Measurements from ENCODE around the gene TXNDC17. TPM values are rescaled to one million over a fixed set of nuclear protein-coding genes. Genes with fewer than 3 reads are reported as not detected.
"Not testable (repeated sequence)": the region's sequence is repeated elsewhere in the genome, so short reads cannot be mapped to it uniquely, and the experiment has no call there.

The TXNDC17 gene
- total RNA-seq, 1 experiment from 2014 or later, result 137 TPM

GRCh38 chr17:6657633-6658287 is 16.9 kb downstream of the TXNDC17 start:
- ChIA-PET POLR2A (no interaction called here), CTCF (no interaction called here)
- in situ Hi-C loops (cut with HindIII; ENCODE audit: low pct_unique_long_range_greater_than_20kb, low sequenced_read_pairs), result no loop called here
- TF ChIP-seq SIN3A (IDR thresholded peaks at IDR 0.05; ENCODE audit: borderline replicate concordance, insufficient read depth, low read depth, low read length) (no peak), POLR2AphosphoS5 (IDR thresholded peaks at IDR 0.05; ENCODE audit: low read depth, low read length) (no peak), REST (IDR thresholded peaks at IDR 0.05; ENCODE audit: insufficient read depth in 1 of 2, low read depth in 2 of 2, low read length in 1 of 2) (no peak)
- Histone ChIP-seq H3K4me1 (ENCODE audit: control insufficient read depth, insufficient read depth, low read length) (peaks cover 13% of the 10 kb centered on the region; the same call in 1 of the 2 replicates), H3K27me3 (ENCODE audit: control insufficient read depth, insufficient read depth, low read length) (peaks cover 3% of the 10 kb centered on the region; the same call in 1 of the 2 replicates), H3K27ac (ENCODE audit: low read length) (no peak overlapping the region), H3K9me3 (ENCODE audit: control insufficient read depth, insufficient read depth, low read depth, low read length) (no peaks in the 10 kb centered on the region), H3K36me3 (ENCODE audit: control insufficient read depth, insufficient read depth, low read length) (no peaks in the 10 kb centered on the region), H3K4me3 (ENCODE audit: low read depth in 2 of 2, low read length in 2 of 2) (no peak overlapping the region)
- no peak for ATAC-seq
- BruUV-seq (replicated peaks), result no TSS peak
- no peak for DNase-seq (ENCODE audit: low read depth, low spot score)
- intact Hi-C loops (cut with micrococcal nuclease; ENCODE audit: unreplicated experiment), result no loop called here

- H3K27me3 ChIP-seq (ENCODE audit: control insufficient read depth, insufficient read depth, low read length); H3K9me3 ChIP-seq (ENCODE audit: control insufficient read depth, insufficient read depth, low read depth, low read length); intact Hi-C loops (cut with micrococcal nuclease; ENCODE audit: unreplicated experiment); BruUV-seq (replicated peaks); H3K36me3 ChIP-seq (ENCODE audit: control insufficient read depth, insufficient read depth, low read length); H3K27ac ChIP-seq (ENCODE audit: low read length); H3K4me3 ChIP-seq (ENCODE audit: low read depth in 2 of 2, low read length in 2 of 2); in situ Hi-C loops (cut with HindIII; ENCODE audit: low pct_unique_long_range_greater_than_20kb, low sequenced_read_pairs); DNase-seq (ENCODE audit: low read depth, low spot score); POLR2A ChIA-PET; ATAC-seq; CTCF ChIA-PET; H3K4me1 ChIP-seq (ENCODE audit: control insufficient read depth, insufficient read depth, low read length): not testable (repeated sequence)
Observed at GRCh38 chr17:6658411-6658810, 17.6 kb downstream of the TXNDC17 start.

GRCh38 chr17:6660101-6660500 is 19.2 kb downstream of the TXNDC17 start:
- CTCF ChIA-PET, result no interaction called here
- BruUV-seq (replicated peaks), result no TSS peak

More at GRCh38 chr17:6660101-6660500, 19.2 kb downstream of the TXNDC17 start:
- Histone ChIP-seq H3K27me3 (ENCODE audit: control insufficient read depth, insufficient read depth, low read length) (peaks cover 3% of the 10 kb centered on the region; the same call in 1 of the 2 replicates), H3K36me3 (ENCODE audit: control insufficient read depth, insufficient read depth, low read length) (no peaks in the 10 kb centered on the region), H3K4me3 (ENCODE audit: low read depth in 2 of 2, low read length in 2 of 2) (no peak overlapping the region), H3K4me1 (ENCODE audit: control insufficient read depth, insufficient read depth, low read length) (no peaks in the 10 kb centered on the region), H3K27ac (ENCODE audit: low read length) (no peak overlapping the region), H3K9me3 (ENCODE audit: control insufficient read depth, insufficient read depth, low read depth, low read length) (no peaks in the 10 kb centered on the region)
- ATAC-seq (no peak), DNase-seq (ENCODE audit: low read depth, low spot score) (no peak)
- intact Hi-C loops (cut with micrococcal nuclease; ENCODE audit: unreplicated experiment), result no loop called here
- TF ChIP-seq SIN3A (IDR thresholded peaks at IDR 0.05; ENCODE audit: borderline replicate concordance, insufficient read depth, low read depth, low read length), result no peak
- TF ChIP-seq CTCF (IDR thresholded peaks at IDR 0.05), result no peak
- TF ChIP-seq TCF7L2 (IDR thresholded peaks at IDR 0.05; ENCODE audit: low read depth, low read length), result no peak
- TF ChIP-seq POLR2AphosphoS5 (IDR thresholded peaks at IDR 0.05; ENCODE audit: low read depth, low read length), result no peak
- TF ChIP-seq REST (IDR thresholded peaks at IDR 0.05; ENCODE audit: insufficient read depth in 1 of 2, low read depth in 2 of 2, low read length in 1 of 2), result no peak
- POLR2A ChIA-PET, result no interaction called here
- in situ Hi-C loops (cut with HindIII; ENCODE audit: low pct_unique_long_range_greater_than_20kb, low sequenced_read_pairs), result no loop called here

Measured in Panc1 (cell line).